NCI-H187 treated with DMSO at 0.1 percent for 48 hours (cell line): ENCODE data around the gene TMEM225B.
"Not testable (repeated sequence)": the region's sequence is repeated elsewhere in the genome, so short reads cannot be mapped to it uniquely, and the experiment has no call there.

Source experiments
- DNase-seq: peaks from one replicate; lab custom pipeline; 2025; lab: John Stamatoyannopoulos, UW

The TMEM225B gene

DNA sequence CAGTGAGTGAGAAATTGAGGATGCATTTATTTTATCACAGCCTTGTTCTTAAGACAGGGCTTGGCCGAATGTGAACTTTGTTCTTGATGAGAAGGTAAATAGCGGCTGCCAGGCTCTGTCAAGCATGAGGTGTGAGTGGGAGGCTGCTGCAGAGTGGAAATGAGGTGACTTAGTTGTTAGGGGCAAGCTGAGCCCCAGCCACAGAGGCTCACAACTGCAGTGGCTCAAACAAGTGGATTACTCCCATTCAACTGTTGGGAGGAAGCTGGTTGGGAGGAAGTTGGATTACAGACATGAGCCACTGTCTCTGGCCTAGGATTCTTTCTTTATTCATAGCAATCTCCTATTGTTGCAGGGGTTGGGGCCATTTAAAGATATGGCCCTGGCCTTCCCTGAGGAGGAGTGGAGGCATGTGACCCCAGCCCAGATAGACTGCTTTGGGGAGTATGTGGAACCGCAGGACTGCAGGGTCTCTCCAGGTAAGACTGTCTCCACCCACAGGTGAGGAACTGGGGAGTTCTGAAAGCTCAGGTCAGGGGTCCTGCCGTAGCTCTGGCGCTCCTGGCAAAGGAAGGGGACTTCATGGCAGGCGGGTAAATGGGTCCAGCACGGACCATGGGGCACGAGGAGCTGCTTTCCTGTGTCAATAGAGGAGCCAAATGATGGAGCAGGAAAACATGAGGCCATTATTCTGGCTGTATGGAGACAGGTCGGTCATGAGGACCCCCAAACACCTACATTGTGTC, 25.8 kb downstream of the TMEM225B start:
- no peak for DNase-seq

DNA sequence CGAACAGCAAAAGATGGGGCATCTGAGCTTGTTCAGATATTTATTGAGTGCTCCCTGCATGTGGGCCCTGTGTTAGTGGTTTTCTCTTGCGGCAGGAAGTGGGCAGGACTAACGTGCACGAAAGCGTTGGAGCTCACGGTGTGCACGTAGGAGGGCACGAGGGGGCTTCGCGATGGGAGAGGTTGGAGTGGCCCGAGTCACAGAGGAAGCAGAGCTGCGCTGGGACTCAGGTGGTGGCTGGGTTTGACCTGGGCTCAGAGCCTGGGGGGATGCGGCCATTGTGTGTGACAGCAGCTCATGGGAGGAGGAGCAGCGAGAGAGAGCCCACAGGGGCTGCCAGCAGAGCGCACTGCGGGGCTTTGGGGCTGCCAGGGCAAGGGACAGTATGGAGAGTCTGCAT, 26.4 kb downstream of the TMEM225B start:
- DNase-seq, result no peak

DNA sequence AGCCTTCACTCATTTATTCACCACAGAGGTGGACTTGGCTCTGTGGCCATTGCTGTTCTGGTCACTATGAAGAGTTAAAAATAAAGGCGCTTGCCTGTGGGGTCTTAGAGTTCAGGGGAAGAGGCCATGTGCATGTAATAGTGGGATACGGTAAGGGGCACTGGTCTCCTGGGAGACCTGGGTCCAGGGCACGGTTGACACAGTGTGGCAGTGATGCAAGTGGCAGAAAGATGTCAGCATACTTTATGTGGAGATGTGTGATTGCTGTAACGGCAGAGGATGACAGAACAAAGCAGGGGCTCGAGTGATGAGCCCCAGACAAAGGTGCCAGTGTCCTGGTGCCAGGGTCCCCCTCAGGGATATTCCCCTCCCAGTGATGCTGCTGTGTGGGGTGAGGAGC, 27.3 kb downstream of the TMEM225B start:
- no peak for DNase-seq

DNA sequence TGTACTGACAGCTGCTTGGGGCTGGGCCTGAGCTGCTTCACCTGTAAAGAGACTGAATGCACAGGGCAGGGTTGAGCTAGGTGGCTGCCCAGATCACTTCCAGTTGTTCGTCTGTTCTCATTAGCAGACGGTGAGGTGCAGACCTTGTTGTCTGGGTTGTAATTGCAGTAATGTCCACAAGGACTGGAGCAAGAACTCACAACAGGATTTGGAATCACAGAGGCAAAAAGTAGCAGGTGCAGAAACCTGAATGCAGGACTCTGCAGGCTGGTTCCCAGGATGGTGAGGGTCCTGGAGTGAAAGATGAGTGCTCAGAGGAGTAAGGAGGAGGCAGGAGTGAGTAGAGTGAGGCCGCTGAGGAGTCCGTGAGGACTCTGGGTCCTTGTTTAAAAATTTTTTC, 27.9 kb downstream of the TMEM225B start:
- no peak for DNase-seq

DNA sequence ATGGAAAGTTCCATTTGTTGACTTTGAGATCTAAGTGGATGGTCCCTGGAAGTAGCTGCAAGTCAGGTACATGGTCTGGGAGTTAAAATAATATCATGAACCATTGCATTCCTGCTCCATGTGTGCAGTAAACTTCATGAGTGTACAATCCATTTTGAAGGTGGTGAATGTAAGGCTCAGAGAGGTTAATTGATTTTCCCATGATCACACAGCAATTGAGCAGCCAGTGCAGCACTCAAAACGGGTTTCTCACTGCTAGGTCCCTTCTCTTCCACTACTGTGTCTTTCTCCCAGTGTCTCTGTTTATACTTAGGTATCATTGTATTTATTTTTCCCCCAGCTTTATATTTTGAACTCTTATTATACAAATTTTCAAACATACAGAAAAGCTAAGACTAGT, 28.6 kb downstream of the TMEM225B start:
- no peak for DNase-seq

DNA sequence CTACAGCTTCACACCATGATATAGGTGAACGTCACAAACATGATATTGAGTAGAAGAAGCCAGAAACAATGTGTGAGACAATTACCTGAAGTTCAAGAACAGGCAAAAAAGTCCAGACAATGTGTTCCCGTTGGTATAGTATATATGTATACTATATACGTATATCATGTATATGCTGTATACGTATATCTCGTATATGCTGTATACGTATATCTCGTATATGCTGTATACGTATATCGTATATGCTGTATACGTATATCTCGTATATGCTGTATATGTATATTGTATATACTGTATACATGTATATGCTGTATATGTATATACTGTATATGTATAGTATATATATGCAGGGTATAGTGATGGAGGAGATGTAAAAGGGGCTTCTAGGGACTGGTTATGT, 29.4 kb downstream of the TMEM225B start:
- no peak for DNase-seq

DNA sequence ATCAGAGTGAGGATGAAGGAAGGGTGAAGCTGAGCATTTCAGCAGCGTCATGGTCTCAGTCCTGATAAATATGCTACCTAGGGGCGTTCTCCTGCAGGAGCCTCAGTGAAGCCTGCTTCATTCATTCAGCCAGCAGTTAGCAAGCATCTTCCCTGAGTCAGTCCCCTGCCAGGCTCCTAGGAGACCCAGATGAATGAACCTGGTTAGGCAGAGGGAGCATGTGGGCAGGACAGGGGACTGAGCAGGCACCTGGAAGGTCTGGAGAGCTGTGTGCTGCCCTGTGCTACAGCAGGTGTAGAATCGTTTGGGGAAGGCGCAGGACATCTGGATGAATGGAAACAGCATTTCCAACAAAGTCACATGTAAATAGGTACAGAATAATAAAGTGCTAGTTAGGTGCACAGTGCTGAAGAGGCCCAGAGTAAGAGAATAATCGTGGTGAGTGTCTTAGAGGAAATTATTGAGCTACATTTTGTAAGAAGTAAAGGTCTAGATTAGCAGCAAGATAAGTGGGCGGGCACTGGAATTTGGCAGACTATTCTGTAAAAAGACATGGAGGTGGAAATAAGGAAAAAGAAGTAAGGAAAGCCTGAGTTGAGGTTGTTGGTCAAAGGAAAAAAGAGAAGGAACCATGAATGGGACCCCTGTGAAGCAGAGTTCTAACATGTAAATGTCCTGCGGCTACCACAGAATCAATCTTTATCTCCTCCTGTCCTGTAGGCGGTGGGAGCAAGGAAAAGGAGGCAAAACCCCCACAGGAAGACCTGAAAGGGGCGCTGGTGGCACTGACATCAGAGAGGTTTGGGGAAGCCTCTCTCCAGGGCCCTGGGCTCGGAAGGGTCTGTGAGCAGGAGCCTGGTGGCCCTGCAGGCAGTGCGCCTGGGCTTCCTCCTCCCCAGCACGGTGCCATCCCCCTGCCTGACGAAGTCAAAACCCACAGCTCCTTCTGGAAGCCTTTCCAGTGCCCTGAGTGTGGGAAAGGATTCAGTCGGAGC, 30.7 kb downstream of the TMEM225B start:
- DNase-seq, result no peak

DNA sequence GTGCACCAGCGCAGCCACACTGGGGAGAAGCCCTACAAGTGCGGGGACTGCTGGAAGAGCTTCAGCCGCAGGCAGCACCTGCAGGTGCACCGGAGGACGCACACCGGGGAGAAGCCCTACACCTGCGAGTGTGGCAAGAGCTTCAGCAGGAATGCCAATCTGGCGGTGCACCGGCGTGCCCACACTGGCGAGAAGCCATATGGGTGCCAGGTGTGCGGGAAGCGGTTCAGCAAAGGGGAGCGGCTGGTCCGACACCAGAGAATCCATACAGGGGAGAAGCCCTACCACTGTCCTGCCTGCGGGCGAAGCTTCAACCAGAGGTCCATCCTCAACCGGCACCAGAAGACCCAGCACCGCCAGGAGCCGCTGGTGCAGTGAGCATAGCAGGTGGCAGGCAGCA, 31.6 kb downstream of the TMEM225B start:
- DNase-seq, result no peak

DNA sequence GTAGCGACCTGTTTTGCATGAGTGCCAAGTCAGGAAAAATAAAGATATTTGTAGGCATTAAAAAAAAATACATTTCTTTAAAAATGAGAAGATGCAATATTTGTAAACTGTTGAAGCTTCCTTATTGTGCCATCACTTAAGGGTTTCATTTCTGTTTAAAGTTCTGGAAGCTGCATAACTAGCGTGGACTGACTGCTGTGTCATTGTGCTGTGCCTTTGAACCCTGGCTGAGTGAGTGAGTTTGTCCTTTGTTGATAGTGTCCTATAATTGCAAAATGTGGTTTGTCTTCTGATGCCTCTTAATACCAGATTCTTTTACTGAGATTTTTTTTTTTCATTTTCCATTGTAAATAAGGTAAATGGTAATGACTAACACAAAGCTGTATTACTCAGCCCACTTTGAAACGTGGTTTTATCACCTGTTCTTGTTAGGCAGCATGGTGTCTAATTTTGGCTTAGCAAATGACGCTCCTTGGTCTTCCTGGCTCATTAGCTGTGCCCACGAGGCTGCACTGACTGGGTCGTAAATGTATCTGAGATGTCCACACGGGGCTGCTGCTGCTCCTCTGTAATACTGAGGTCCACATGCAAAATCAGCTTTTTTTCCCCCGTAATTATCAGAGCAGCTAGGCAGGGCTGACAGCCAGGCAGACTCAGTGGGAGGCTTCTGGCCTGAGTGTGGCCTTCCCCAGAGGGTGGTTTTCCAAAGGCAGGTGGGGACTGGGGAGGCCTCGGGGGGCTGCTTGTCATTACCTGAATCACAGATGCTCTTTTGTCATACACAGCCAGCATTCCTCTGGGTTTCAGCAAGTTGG, 33.4 kb downstream of the TMEM225B start:
- DNase-seq, result no peak

DNA sequence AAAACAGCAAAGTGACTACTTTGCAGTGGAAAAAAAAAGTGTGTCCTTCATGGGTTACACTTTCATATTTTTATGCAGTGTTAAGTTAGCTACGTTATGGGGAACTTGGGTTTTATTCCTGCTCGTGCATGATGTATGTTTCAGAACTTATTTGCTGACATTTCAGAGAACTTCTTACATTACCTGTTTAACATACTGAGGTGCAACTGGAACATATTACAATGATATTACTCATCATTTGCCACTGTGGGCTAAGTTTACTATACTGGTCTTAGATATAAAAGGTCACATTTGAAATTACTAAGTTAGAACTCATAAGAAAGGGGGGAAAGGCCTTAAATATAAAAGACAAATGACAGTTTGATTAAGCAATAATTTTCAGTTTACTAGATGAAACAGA, 39.3 kb downstream of the TMEM225B start:
- not testable (repeated sequence) for DNase-seq

DNA sequence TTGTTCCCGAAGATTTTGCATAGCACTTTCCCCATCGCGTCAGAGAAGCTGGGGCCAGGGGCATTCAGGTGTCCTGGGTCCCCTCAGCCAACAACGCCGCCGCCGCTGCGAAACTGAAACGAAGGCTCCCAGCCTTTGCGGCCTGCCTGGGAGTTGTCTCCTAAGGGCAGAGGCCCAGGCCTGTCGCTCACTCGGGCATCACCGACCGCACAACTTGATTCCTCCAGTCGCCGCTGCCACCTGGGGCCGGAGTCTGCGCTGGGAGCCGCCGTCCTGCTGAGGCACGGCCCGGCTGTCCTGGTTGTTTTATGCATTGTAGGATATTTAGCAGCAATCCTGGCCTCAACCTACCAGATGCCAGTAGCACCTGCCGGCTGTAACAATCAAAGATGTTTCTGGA, 40.7 kb downstream of the TMEM225B start:
- DNase-seq, result no peak

DNA sequence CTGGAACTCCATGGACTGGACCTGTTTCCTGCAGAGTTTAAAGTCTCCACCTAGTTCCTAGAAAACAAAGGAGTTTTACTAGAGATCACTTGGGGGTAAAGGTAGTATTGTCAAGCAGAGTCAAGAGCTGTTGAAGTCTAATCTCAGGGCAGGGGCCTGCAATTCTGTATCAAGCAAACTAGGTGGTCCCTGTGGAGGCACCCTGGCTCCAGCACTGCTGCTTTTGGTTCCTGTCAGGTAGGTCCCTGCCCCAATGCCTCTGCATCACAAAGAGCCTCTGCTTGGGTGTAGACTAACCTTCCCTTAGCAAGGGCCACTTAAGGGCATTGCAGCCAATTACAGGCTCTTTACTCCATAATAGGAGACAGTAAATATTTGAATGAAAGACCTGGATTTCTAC, 41.2 kb downstream of the TMEM225B start:
- DNase-seq, result no peak

DNA sequence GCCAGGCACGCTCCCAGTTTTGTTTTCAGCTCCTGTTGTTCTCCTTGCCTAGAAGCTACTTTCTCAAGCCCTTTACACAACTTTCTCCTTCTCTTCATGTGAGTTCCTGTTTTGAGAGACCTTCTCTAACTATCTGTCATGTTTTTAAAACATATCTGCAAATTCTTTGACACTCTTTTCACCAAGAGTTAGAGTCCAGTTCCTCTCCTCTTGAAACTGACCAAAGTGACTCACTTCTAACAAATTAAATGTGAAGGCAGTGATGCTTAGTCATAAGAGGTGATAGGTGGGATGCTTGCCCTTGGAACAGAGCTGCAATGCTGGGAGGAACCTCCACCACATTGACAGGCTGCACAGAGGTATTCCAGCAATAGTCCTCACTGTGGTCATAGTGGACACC, 44.0 kb downstream of the TMEM225B start:
- no peak for DNase-seq

DNA sequence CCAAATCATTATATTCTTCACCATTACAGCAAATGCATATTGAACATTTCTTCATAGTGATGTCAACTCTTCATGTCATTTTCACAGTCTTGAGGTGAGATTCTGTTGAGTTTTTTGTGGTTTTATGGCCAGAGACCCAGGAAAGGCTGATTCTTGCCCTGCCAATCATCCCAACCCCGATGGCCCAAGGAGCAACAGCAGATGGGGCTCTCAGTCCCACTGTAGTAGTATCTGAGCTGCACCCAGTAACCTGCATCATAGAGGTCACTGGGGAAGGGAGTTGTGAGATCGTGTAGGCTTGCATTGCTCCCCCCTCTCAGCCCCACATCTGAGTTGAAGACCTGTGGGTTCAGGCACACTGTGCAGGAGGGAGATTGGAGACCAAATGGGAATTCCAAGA, 45.4 kb downstream of the TMEM225B start:
- DNase-seq, result no peak

DNA sequence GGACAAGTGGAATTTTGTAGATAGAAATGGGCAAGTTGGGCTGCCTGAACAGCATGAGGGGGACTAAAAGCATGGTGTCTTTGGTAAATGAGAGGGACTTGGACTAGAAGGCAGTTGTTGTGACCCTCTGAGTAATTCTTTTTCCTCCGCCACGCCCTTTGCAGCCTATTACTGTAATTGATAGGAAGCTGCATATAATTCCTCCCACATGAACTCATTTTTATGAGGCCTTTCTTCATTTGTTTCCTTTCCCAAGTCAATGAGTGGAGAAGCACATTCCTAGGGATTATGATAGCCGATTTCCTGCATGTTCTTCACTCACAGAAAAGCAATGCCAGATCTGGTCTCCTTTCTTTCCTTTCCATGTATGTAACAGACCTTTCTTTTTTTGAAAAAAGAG, 46.4 kb downstream of the TMEM225B start:
- DNase-seq, result no peak

DNA sequence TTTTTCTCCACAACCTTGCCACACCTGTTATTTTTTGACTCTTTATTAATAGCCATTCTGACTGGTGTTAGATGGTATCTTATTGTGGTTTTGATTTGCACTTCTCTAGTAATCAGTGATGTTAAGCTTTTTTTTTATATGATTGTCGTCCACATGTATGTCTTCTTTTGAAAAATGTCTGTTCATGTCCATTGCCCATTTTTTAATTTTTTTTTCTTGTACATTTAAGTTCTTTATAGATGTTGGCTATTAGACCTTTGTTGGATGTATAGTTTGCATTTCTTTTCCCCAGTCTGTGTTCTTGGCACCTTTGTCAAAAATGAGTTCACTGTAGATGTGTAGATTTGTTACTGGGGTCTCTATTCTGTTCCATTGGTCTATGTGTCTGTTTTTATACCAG, 47.5 kb downstream of the TMEM225B start:
- no peak for DNase-seq

DNA sequence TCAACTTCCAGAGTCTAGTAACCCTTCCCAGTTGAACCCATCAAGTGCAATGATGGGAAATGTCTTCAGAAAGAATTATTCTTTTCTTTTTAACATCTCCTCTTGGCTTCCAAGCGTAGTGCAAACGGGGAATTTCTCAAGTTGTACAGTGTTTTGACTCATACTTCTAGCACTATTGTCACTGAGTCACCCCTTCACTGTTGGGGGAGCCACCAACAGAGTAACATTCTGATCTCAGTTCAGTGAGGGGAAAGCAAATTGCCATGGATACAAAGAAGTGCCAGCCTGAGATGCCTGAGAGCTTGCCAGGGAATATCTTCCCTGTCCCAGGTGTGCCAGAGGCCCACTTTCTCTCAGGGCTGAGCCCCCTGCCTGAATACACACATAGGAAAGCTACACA, 50.8 kb downstream of the TMEM225B start:
- DNase-seq, result no peak

DNA sequence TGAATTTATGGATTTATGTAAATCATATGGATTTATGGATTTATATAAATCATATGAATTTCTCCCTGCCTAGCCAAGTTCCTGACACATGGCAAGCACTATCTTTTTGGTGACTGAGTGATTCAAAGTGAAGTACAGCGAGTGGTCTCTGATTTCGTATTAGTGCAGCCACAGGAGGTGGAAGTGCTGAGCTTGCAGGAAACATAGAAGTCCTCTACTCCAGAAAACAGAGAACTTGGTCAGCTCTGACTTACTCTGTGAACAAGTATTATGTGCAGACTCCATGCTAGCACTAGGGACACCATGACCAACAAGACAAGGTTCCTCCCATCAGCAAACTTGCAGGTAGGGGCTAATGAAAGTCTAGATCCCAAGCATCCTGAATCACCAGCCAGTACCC, 53.2 kb downstream of the TMEM225B start:
- no peak for DNase-seq

DNA sequence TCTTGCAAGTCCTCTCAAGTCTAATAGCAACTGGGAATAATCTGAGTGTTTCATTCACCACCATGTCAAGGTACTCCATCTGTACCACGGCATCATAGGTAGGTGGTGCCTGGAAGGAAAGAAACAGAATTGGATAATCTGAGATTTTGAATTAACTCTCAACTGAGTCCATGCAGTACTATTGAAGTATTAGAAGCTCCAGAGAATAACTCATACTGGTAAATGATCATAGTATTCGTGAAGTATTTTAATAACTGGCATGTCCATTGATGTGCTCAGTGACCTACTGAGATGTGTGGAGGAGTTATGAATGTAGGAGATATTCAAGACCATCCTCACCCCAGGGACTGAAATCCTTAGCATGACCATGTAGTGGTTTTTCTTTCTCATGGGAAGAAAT, 54.6 kb downstream of the TMEM225B start:
- DNase-seq, result no peak

DNA sequence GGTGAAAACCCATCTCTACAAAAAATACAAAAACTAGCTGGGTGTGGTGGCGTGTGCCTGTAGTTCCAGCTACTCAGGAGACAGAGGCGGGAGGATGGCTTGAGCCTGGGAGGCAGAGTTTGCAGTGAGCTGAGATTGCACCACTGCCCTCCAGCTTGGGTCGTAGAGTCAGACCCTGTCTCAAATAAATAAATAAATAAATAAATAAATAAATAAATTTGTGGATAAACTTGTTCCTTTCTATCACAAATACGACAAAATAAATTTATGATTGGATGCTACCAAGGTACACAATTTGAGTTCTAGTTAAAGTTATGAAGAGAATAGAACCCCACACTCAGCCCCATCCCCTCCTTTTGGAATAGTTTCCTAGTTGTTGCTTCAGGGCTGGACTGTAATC, 55.2 kb downstream of the TMEM225B start:
- DNase-seq, result not testable (repeated sequence)

DNA sequence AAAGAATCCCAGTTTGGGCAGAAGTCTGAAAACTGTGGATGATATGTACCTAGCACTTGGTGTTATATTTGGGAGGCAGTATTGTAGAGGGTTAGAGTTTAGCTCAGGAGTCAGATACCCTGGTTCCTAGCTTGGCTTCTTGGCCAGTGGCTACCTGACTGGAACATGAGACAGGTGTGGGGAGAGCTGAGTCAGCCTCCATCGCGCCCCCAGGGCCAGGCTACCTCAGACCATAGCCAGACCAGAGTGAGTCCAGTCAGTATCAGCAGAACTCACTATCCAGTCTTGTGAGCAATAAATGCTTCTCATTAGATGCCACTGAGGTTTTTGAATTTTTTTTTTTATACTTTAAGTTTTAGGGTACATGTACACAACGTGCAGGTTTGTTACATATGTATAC, 55.7 kb downstream of the TMEM225B start:
- no peak for DNase-seq

DNA sequence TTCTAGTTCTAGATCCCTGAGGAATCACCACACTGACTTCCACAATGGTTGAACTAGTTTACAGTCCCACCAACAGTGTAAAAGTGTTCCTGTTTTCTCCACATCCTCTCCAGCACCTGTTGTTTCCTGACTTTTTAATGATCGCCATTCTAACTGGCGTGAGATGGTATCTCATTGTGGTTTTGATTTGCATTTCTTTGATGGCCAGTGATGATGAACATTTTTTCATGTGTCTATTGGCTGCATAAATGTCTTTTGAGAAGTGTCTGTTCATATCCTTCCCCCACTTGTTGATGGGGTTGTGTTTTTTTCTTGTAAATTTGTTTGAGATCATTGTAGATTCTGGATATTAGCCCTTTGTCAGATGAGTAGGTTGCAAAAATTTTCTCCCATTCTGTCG, 56.6 kb downstream of the TMEM225B start:
- DNase-seq, result not testable (repeated sequence)
